HL-60 (cell line): ENCODE results near the gene SAFB2.

Experiments
- DNase-seq, 2 experiments: peaks; one replicate each; pipeline ENCODE4 v3.0.0-alpha.2; 2010 to 2020; ENCODE audit warnings: low read depth in 1 of 2, low spot score in 1 of 2
- H3K27ac ChIP-seq: fragments of 250-450 bp; sonication (Bioruptor Pico); replicated peaks from 2 replicates; pipeline ENCODE4 v1.5.1; 2020; ENCODE audit warnings: mild to moderate bottlenecking, moderate library complexity
- H3K27me3 ChIP-seq: fragments of 250-450 bp; sonication (Bioruptor Pico); 2 replicates; pipeline ENCODE4 v1.5.1; 2021; ENCODE audit warnings: mild to moderate bottlenecking, moderate library complexity; ENCODE audit not compliant: insufficient read depth, poor library complexity, severe bottlenecking
- H3K4me3 ChIP-seq: replicated peaks from 2 replicates; pipeline ENCODE4 v1.5.1; 2011; ENCODE audit warnings: mild to moderate bottlenecking, control low read depth, low read length; ENCODE audit not compliant: insufficient read depth
- GABPA ChIP-seq: IDR thresholded peaks from 2 replicates; pipeline ENCODE4 v1.6.1; 2012; ENCODE audit warnings: low read depth
- POLR2AphosphoS5 ChIP-seq: IDR thresholded peaks from 2 replicates; pipeline ENCODE4 v1.6.1; 2012; ENCODE audit warnings: low read depth
- SPI1 ChIP-seq: IDR thresholded peaks from 2 replicates; pipeline ENCODE4 v1.6.1; 2012; ENCODE audit warnings: low read depth, mild to moderate bottlenecking, borderline replicate concordance
- TF ChIP-seq, protein P1 (sequence below): IDR thresholded peaks from one replicate; pipeline ENCODE4 v1.5.1; 2011; ENCODE audit warnings: low read length, control low read depth, inconsistent platforms; ENCODE audit not compliant: insufficient read depth
- TF ChIP-seq, protein P2 (sequence below): IDR thresholded peaks from 2 replicates; pipeline ENCODE4 v1.6.1; 2012; ENCODE audit warnings: low read depth; ENCODE audit not compliant: insufficient replicate concordance

The SAFB2 gene

DNA sequence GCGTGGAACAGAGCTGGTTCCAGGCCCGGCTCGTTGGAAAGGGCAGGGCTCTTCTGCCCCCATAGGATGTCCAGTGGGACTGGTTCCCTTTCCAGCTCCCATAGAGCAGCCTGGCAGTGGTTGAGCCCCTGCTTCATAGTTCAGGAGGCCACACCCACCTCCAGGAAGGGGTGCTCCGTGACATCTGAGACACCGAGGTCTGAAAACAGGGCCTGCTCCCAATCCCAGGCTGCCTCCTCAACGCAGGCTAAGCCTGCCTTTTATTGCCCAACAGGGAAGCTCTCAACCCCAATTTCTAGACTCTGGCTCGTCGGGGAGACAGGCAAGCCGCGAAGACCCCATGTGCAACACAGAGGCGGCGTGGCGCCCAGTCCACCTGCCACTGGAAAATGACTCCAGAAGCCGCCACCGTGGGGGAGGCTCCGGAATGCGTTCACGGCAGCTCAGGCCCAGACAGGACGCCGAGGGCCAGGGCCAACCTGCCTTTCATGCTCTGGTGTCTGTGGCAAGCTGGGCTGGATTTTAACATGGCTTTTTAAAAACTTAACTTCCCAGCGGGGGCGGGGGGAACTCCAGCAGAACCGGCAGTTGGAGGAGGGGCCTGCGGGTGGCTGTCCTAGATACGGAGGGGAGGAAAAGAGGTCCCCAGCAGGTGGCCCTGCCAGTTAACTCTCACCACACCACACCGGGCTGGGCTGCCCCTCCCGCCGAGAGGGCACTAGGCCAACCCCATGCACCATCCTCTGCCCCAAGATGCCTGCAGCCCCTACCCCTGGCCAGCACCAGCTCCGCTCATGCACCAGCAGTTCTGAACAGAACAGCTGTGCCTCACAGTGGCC lies 36.9 kb downstream of the SAFB2 start:
- DNase-seq, result no peak
- TF ChIP-seq POLR2AphosphoS5 (peak; percentile 33; the same call in 1 of the 2 replicates), SPI1 (no peak)
- no peak overlapping the region for H3K4me3 ChIP-seq
- H3K27me3 ChIP-seq, result no peaks in the 10 kb centered on the region
- no peak overlapping the region for H3K27ac ChIP-seq

DNA sequence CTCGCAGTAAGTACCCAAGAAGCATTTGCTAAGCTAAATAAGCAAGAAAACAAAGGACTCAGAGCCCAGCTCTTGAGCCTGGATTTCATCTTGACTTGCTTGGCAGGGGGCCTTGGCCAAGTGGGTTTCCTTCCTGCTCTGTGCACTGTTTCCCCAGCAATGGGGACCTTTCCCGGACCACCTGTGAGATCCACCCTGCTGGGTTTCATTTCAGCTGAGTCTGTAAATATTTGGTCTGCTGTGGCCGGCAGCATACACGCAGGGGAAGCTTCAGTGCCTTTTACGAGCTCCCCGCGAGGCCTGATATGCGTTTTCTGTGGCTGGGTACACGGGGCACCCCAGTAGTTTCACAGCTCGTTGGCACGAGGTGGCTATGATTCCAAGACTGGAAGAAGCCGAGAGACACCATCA lies 42.4 kb downstream of the SAFB2 start:
- Histone ChIP-seq H3K4me3 (no peak overlapping the region), H3K27ac (no peak overlapping the region), H3K27me3 (no peaks in the 10 kb centered on the region)
- TF ChIP-seq GABPA (no peak), POLR2AphosphoS5 (no peak), SPI1 (no peak)
- TF ChIP-seq, protein P1, sequence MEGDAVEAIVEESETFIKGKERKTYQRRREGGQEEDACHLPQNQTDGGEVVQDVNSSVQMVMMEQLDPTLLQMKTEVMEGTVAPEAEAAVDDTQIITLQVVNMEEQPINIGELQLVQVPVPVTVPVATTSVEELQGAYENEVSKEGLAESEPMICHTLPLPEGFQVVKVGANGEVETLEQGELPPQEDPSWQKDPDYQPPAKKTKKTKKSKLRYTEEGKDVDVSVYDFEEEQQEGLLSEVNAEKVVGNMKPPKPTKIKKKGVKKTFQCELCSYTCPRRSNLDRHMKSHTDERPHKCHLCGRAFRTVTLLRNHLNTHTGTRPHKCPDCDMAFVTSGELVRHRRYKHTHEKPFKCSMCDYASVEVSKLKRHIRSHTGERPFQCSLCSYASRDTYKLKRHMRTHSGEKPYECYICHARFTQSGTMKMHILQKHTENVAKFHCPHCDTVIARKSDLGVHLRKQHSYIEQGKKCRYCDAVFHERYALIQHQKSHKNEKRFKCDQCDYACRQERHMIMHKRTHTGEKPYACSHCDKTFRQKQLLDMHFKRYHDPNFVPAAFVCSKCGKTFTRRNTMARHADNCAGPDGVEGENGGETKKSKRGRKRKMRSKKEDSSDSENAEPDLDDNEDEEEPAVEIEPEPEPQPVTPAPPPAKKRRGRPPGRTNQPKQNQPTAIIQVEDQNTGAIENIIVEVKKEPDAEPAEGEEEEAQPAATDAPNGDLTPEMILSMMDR, result no peak
- DNase-seq, result no peak

DNA sequence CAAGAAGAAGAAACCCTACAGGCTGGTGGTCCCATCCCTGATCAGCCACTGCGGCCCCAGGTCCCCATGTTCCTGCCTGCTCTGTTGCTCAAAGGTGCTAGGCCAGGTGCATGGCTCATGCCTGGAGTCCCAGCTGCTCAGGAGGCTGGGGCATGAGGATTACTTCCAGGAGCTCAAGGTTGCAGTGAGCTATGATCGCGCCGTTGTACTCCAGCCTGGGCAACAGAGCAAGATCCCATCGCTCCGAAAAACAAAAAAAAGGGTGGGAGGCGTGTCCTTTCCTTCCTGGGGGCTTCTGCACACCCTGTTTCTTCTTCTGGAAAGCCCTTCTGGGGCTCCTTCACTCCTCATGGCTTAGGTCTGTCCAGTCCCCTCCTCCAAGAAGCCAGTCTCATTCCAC lies 42.9 kb downstream of the SAFB2 start:
- Histone ChIP-seq H3K27me3 (no peaks in the 10 kb centered on the region), H3K27ac (no peak overlapping the region), H3K4me3 (no peak overlapping the region)
- DNase-seq, result no peak
- TF ChIP-seq, protein P2, sequence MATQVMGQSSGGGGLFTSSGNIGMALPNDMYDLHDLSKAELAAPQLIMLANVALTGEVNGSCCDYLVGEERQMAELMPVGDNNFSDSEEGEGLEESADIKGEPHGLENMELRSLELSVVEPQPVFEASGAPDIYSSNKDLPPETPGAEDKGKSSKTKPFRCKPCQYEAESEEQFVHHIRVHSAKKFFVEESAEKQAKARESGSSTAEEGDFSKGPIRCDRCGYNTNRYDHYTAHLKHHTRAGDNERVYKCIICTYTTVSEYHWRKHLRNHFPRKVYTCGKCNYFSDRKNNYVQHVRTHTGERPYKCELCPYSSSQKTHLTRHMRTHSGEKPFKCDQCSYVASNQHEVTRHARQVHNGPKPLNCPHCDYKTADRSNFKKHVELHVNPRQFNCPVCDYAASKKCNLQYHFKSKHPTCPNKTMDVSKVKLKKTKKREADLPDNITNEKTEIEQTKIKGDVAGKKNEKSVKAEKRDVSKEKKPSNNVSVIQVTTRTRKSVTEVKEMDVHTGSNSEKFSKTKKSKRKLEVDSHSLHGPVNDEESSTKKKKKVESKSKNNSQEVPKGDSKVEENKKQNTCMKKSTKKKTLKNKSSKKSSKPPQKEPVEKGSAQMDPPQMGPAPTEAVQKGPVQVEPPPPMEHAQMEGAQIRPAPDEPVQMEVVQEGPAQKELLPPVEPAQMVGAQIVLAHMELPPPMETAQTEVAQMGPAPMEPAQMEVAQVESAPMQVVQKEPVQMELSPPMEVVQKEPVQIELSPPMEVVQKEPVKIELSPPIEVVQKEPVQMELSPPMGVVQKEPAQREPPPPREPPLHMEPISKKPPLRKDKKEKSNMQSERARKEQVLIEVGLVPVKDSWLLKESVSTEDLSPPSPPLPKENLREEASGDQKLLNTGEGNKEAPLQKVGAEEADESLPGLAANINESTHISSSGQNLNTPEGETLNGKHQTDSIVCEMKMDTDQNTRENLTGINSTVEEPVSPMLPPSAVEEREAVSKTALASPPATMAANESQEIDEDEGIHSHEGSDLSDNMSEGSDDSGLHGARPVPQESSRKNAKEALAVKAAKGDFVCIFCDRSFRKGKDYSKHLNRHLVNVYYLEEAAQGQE, result no peak
- TF ChIP-seq GABPA (no peak), SPI1 (no peak), POLR2AphosphoS5 (no peak)
- TF ChIP-seq, protein P1, result no peak

DNA sequence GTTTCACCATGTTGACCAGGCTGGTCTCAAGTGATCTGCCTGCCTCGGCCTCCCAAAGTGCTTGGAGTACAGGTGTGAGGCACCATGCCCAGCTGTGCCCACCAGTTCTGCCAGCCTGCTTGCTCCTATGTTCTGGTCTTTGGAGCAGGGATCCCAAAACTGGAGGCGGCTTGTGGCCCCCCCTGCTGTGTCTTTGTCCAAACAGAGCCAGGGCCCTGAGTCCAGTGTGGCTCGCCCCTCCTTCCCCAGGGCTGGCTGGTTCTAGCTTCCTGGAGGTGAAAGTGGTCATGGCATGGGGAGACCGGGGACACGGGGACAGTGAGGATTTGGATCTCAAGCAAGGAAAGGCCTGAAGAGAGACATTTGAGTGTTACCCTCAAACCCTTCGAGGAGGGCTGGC lies 43.3 kb downstream of the SAFB2 start:
- Histone ChIP-seq H3K27ac (no peak overlapping the region), H3K4me3 (no peak overlapping the region), H3K27me3 (no peaks in the 10 kb centered on the region)
- no peak for DNase-seq
- TF ChIP-seq, protein P1, result no peak
- TF ChIP-seq SPI1 (no peak), GABPA (no peak), POLR2AphosphoS5 (no peak)
- TF ChIP-seq, protein P2, result no peak
